ENCODE measurements around the gene STRA8. TPM values are rescaled to one million over a fixed set of nuclear protein-coding genes. Genes with fewer than 3 reads are reported as not detected.
A peak's percentile ranks its signal among the peaks of the same experiment; 100 is the strongest.

STRA8 gene
- total and polyA plus RNA-seq, 12 donors, result not detected

GRCh38 chr7:135205850-135206249 lies 27.8 kb upstream of the STRA8 start:
- TF ChIP-seq POLR2A (IDR thresholded peaks at IDR 0.05), result no peak
- TF ChIP-seq, protein P1, sequence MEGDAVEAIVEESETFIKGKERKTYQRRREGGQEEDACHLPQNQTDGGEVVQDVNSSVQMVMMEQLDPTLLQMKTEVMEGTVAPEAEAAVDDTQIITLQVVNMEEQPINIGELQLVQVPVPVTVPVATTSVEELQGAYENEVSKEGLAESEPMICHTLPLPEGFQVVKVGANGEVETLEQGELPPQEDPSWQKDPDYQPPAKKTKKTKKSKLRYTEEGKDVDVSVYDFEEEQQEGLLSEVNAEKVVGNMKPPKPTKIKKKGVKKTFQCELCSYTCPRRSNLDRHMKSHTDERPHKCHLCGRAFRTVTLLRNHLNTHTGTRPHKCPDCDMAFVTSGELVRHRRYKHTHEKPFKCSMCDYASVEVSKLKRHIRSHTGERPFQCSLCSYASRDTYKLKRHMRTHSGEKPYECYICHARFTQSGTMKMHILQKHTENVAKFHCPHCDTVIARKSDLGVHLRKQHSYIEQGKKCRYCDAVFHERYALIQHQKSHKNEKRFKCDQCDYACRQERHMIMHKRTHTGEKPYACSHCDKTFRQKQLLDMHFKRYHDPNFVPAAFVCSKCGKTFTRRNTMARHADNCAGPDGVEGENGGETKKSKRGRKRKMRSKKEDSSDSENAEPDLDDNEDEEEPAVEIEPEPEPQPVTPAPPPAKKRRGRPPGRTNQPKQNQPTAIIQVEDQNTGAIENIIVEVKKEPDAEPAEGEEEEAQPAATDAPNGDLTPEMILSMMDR (IDR thresholded peaks at IDR 0.05), result no peak
- no peak overlapping the region for H3K27ac ChIP-seq
- no peak overlapping the region for H3K4me3 ChIP-seq
- H3K4me1 ChIP-seq (replicated peaks in 1 of 2), result peaks cover 0 to 21% of the 10 kb centered on the region in 2 donors
- no peaks in the 10 kb centered on the region for H3K27me3 ChIP-seq
- intact Hi-C loops (cut with DNase I), result no loop called here
- 92 to 98% (median 95%) methylated on average over 8 of the region's 8 CpGs for WGBS, 4 donors
- no peaks in the 10 kb centered on the region for H3K9me3 ChIP-seq (replicated peaks in 1 of 3)
- peaks cover 0 to 45% of the 10 kb centered on the region in 2 donors for H3K36me3 ChIP-seq (replicated peaks in 1 of 2)
- no peak for DNase-seq

GRCh38 chr7:135206941-135207391 lies 26.7 kb upstream of the STRA8 start:
- Histone ChIP-seq H3K4me1 (replicated peaks in 1 of 2) (peaks cover 0 to 21% of the 10 kb centered on the region in 2 donors), H3K36me3 (replicated peaks in 1 of 2) (peaks cover 0 to 37% of the 10 kb centered on the region in 2 donors), H3K27me3 (no peaks in the 10 kb centered on the region), H3K27ac (peak overlapping the region in 1 of 5 donors; percentile 31), H3K9me3 (replicated peaks in 1 of 3) (no peaks in the 10 kb centered on the region), H3K4me3 (no peak overlapping the region)
- TF ChIP-seq POLR2A (IDR thresholded peaks at IDR 0.05), result no peak
- TF ChIP-seq, protein P1 (IDR thresholded peaks at IDR 0.05), result no peak
- intact Hi-C loops (cut with DNase I), result no loop called here
- DNase-seq, result no peak
- 76 to 91% (median 88%) methylated on average over 7 of the region's 7 CpGs for WGBS, 4 donors

DNA sequence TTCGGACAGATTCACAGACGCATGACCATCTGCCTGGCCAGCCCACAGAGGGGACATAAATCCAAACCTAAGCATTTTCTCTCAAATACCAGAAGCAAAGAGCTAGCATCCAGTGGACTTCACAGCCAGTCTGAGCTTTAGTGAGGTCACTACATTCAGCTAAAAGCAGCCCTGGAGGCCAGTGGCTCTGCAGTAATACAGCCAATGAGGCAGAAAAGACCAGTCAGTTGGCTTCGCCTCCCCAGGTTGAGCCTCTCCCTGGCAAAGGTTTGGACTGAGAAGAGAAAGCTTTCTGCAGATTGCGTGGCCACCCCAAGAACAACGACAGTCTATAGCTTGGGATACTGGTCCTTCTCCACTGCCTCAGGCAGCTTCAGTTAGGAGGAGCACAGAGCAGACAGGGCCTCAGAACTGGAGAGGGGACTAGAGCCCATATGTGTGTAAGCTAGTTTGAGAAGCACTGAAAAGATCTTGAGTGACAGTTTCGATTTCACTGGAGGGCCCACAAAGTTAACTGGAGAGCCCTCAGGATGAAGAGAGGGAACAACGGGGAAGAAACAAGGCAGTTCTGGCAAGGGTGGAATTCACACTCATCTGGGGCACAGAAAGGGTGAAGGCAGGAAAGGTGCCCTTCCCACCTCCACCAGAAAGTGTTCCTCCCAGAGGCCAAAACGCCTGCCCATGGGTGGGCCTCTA lies 26.1 kb upstream of the STRA8 start:
- Histone ChIP-seq H3K36me3 (replicated peaks in 1 of 2) (peaks cover 0 to 33% of the 10 kb centered on the region in 2 donors), H3K4me1 (replicated peaks in 1 of 2) (peaks cover 0 to 21% of the 10 kb centered on the region in 2 donors), H3K9me3 (replicated peaks in 1 of 3) (no peaks in the 10 kb centered on the region), H3K27me3 (no peaks in the 10 kb centered on the region), H3K27ac (peak overlapping the region in 1 of 5 donors; percentile 31), H3K4me3 (no peak overlapping the region)
- WGBS, 4 donors, result 84 to 92% (median 88%) methylated on average over 8 of the region's 8 CpGs
- intact Hi-C loops (cut with DNase I), result no loop called here
- TF ChIP-seq, protein P1 (IDR thresholded peaks at IDR 0.05), result no peak
- TF ChIP-seq POLR2A (IDR thresholded peaks at IDR 0.05), result no peak
- no peak for DNase-seq

GRCh38 chr7:135208102-135208793 lies 25.4 kb upstream of the STRA8 start:
- intact Hi-C loops (cut with DNase I), result no loop called here
- no peak for DNase-seq
- Histone ChIP-seq H3K27ac (peak overlapping the region in 1 of 5 donors; percentile 53), H3K4me3 (no peak overlapping the region), H3K36me3 (replicated peaks in 1 of 2) (peaks cover 0 to 26% of the 10 kb centered on the region in 2 donors), H3K4me1 (replicated peaks in 1 of 2) (peaks cover 0 to 21% of the 10 kb centered on the region in 2 donors), H3K27me3 (no peaks in the 10 kb centered on the region), H3K9me3 (replicated peaks in 1 of 3) (no peaks in the 10 kb centered on the region)
- 73 to 84% (median 83%) methylated on average over 6 of the region's 6 CpGs for WGBS, 4 donors
- TF ChIP-seq, protein P1 (IDR thresholded peaks at IDR 0.05), result no peak
- no peak for TF ChIP-seq POLR2A (IDR thresholded peaks at IDR 0.05)
